Liver (tissue), 9 donors: Measurements from ENCODE around the gene ABCB4. TPM values are rescaled to one million over a fixed set of nuclear protein-coding genes. Genes with fewer than 3 reads are reported as not detected.
A peak's percentile ranks its signal among the peaks of the same experiment; 100 is the strongest.

ENCODE experiments used
- DNase-seq: peaks from one replicate; pipeline ENCODE4 v3.0.0-alpha.2; 2017; ENCODE audit warnings: low spot score
- H3K27ac ChIP-seq, 2 donors: one replicate each; pipeline ENCODE4 v1.7.0; 2013; ENCODE audit warnings: inconsistent platforms in 2 of 2, low read length in 2 of 2, control low read depth in 1 of 2, low read depth in 1 of 2, mild to moderate bottlenecking in 1 of 2
- H3K27me3 ChIP-seq, 4 donors: one replicate each; pipeline versions ENCODE4 v1.6.1 to v1.7.0; 2013; ENCODE audit warnings: low read length in 3 of 4, inconsistent platforms in 1 of 4, mild to moderate bottlenecking in 1 of 4, moderate library complexity in 1 of 4; ENCODE audit not compliant: control insufficient read depth in 4 of 4, insufficient read depth in 4 of 4
- H3K36me3 ChIP-seq, 4 donors: one replicate each; pipeline versions ENCODE4 v1.6.1 to v1.7.0; 2013; ENCODE audit warnings: low read length in 3 of 4, mild to moderate bottlenecking in 3 of 4, low read depth in 1 of 4, moderate library complexity in 1 of 4; ENCODE audit not compliant: control insufficient read depth in 4 of 4, insufficient read depth in 3 of 4
- H3K4me1 ChIP-seq, 4 donors: one replicate each; pipeline versions ENCODE4 v1.6.1 to v1.7.0; 2013; ENCODE audit warnings: low read length in 3 of 4, mild to moderate bottlenecking in 3 of 4, moderate library complexity in 1 of 4; ENCODE audit not compliant: control insufficient read depth in 4 of 4, insufficient read depth in 4 of 4
- H3K4me3 ChIP-seq, 3 donors: one replicate each; pipeline versions ENCODE4 v1.6.1 to v1.7.0; 2013; ENCODE audit warnings: low read length in 3 of 3, control low read depth in 1 of 3, low read depth in 1 of 3, mild to moderate bottlenecking in 1 of 3
- H3K9ac ChIP-seq, 2 donors: one replicate each; pipeline ENCODE4 v1.7.0; 2013; ENCODE audit warnings: low read length in 2 of 2, mild to moderate bottlenecking in 2 of 2, moderate library complexity in 2 of 2, control low read depth in 1 of 2, low read depth in 1 of 2
- H3K9me3 ChIP-seq, 4 donors: one replicate each; pipeline versions ENCODE4 v1.6.1 to v1.7.0; 2013; ENCODE audit warnings: low read length in 3 of 4; ENCODE audit not compliant: control insufficient read depth in 4 of 4
- ATF3 ChIP-seq: IDR thresholded peaks from 2 replicates; pipeline ENCODE4 v1.6.1; 2016; ENCODE audit warnings: antibody characterized with exemption
- CTCF ChIP-seq: fragments of 150-350 bp; IDR thresholded peaks from 2 replicates; pipeline ENCODE4 v1.5.1; 2017; ENCODE audit warnings: improper control_type of control experiment, low read depth, low read length; ENCODE audit not compliant: missing input control
- FOXA1 ChIP-seq: IDR thresholded peaks from 2 replicates; pipeline ENCODE4 v1.6.1; 2016; ENCODE audit warnings: antibody characterized with exemption
- FOXA2 ChIP-seq: IDR thresholded peaks from 2 replicates; pipeline ENCODE4 v1.6.1; 2016; ENCODE audit warnings: antibody characterized with exemption
- GABPA ChIP-seq, 2 donors: IDR thresholded peaks in 1 of 2; conservative IDR thresholded peaks in 1 of 2; 2 replicates each; pipeline ENCODE4 v1.6.1; 2016; ENCODE audit warnings: antibody characterized with exemption in 2 of 2, mild to moderate bottlenecking in 1 of 2, moderate library complexity in 1 of 2
- HNF4A ChIP-seq, 2 donors: conservative IDR thresholded peaks; 2 replicates each; pipeline ENCODE4 v1.6.1; 2016; ENCODE audit warnings: antibody characterized with exemption in 2 of 2, mild to moderate bottlenecking in 2 of 2
- HNF4G ChIP-seq: IDR thresholded peaks from 2 replicates; pipeline ENCODE4 v1.6.1; 2016; ENCODE audit warnings: antibody characterized with exemption
- JUND ChIP-seq, 2 donors: IDR thresholded peaks; 2 replicates each; pipeline ENCODE4 v1.6.1; 2016; ENCODE audit warnings: antibody characterized with exemption in 2 of 2
- MAX ChIP-seq: IDR thresholded peaks from 2 replicates; pipeline ENCODE4 v1.6.1; 2016; ENCODE audit warnings: antibody characterized with exemption
- NR2F2 ChIP-seq: IDR thresholded peaks from 2 replicates; pipeline ENCODE4 v1.6.1; 2016; ENCODE audit warnings: antibody characterized with exemption
- RAD21 ChIP-seq, 2 donors: IDR thresholded peaks; 2 replicates each; pipeline ENCODE4 v1.6.1; 2016; ENCODE audit warnings: antibody characterized with exemption in 2 of 2, mild to moderate bottlenecking in 2 of 2
- REST ChIP-seq: IDR thresholded peaks from 2 replicates; pipeline ENCODE4 v1.6.1; 2016; ENCODE audit warnings: antibody characterized with exemption, mild to moderate bottlenecking
- RXRA ChIP-seq, 2 donors: IDR thresholded peaks; 2 replicates each; pipeline ENCODE4 v1.6.1; 2017 to 2018; ENCODE audit warnings: antibody characterized with exemption in 2 of 2, mild to moderate bottlenecking in 1 of 2
- TAF1 ChIP-seq: conservative IDR thresholded peaks from 2 replicates; pipeline ENCODE4 v1.6.1; 2016; ENCODE audit warnings: antibody characterized with exemption, mild to moderate bottlenecking
- YY1 ChIP-seq: IDR thresholded peaks from 2 replicates; pipeline ENCODE4 v1.6.1; 2016; ENCODE audit warnings: antibody characterized with exemption, mild to moderate bottlenecking
- ZBTB33 ChIP-seq: IDR thresholded peaks from 2 replicates; pipeline ENCODE4 v1.6.1; 2016; ENCODE audit warnings: antibody characterized with exemption
- WGBS: extraction: QIAGEN DNeasy Blood & Tissue Kit; methylation state at CpG from one replicate; pipeline ENCODE4 v1.1.7; 2013; 5-methylcytosine and 5-hydroxymethylcytosine counted together
- polyA plus RNA-seq, 2 donors: library from polyadenylated mRNA; stranded (reverse) in 1 of 2; unstranded in 1 of 2; fragments of 200-250 nt in 1 of 2; fragments of >200 nt in 1 of 2; fragmentation: Nextera tagmentation in 1 of 2; extraction: Ambion mirVana in 1 of 2; gene quantifications; one replicate each; pipeline versions ENCODE4 v1.2.1 to v1.2.3, GENCODE V29; 2013 to 2015
- total RNA-seq, 2 donors: library from RNA; depleted of rRNA; stranded (reverse); fragments of >200 nt; gene quantifications; one replicate each; pipeline ENCODE4 v1.2.3, GENCODE V29; 2014
- donor health status: healthy.
- donor health status: healthy.
- donor health status: healthy.
- donor health status: healthy.
- donor health status: healthy.

ABCB4 gene
- total and polyA plus RNA-seq, 4 donors: 6.7 to 409 (median 77.6) TPM

- peaks cover 6 to 20% (median 7%) of the 10 kb centered on the region in 4 donors for H3K4me1 ChIP-seq
- H3K27me3 ChIP-seq: no peaks in the 10 kb centered on the region
- TF ChIP-seq RAD21 (IDR thresholded peaks at IDR 0.05) (peak in 1 of 2 donors; percentile 6), YY1 (no peak)
- peaks cover 4 to 39% (median 24%) of the 10 kb centered on the region in 4 donors for H3K36me3 ChIP-seq
- no peak overlapping the region for H3K4me3 ChIP-seq
- H3K9ac ChIP-seq: no peak overlapping the region
- no peak overlapping the region for H3K27ac ChIP-seq
- no peaks in the 10 kb centered on the region for H3K9me3 ChIP-seq
- 81% methylated on average over 4 of the region's 4 CpGs for WGBS
- no peak for DNase-seq
Measured at GRCh38 chr7:87452279-87452678, 23.2 kb downstream of the ABCB4 start.

GRCh38 chr7:87451187-87451586 lies 24.3 kb downstream of the ABCB4 start:
- WGBS: 86% methylated on average over 4 of the region's 4 CpGs
- H3K36me3 ChIP-seq: peaks cover 4 to 41% (median 29%) of the 10 kb centered on the region in 4 donors
- no peak overlapping the region for H3K4me3 ChIP-seq
- no peak for TF ChIP-seq FOXA1
- TF ChIP-seq JUND (IDR thresholded peaks at IDR 0.05): peak in 1 of 2 donors; percentile 36
- no peak for TF ChIP-seq RAD21 (IDR thresholded peaks at IDR 0.05)
- TF ChIP-seq HNF4A (conservative IDR thresholded peaks at IDR 0.05): peak; percentile 9 to 33
- no peaks in the 10 kb centered on the region for H3K27me3 ChIP-seq
- H3K9ac ChIP-seq: no peak overlapping the region
- DNase-seq: no peak
- H3K4me1 ChIP-seq: peaks cover 4 to 16% (median 7%) of the 10 kb centered on the region in 4 donors
- no peaks in the 10 kb centered on the region for H3K9me3 ChIP-seq
- peak overlapping the region; percentile 5 to 7 for H3K27ac ChIP-seq

GRCh38 chr7:87450706-87451105 lies 24.8 kb downstream of the ABCB4 start:
- TF ChIP-seq RXRA (IDR thresholded peaks at IDR 0.05) (peak in 1 of 2 donors; percentile 27), YY1 (peak; percentile 14), NR2F2 (no peak)

GRCh38 chr7:87448388-87448787 lies 27.1 kb downstream of the ABCB4 start:
- Histone ChIP-seq H3K4me3 (no peak overlapping the region), H3K27me3 (no peaks in the 10 kb centered on the region), H3K4me1 (peaks cover 4 to 16% (median 7%) of the 10 kb centered on the region in 4 donors), H3K9me3 (no peaks in the 10 kb centered on the region), H3K36me3 (peaks cover 4 to 53% (median 35%) of the 10 kb centered on the region in 4 donors), H3K27ac (no peak overlapping the region), H3K9ac (no peak overlapping the region)
- 84% methylated on average over 7 of the region's 7 CpGs for WGBS
- DNase-seq: no peak
- no peak for TF ChIP-seq FOXA2
- TF ChIP-seq TAF1: no peak
- no peak for TF ChIP-seq REST
- no peak for TF ChIP-seq HNF4G
- TF ChIP-seq GABPA (IDR thresholded peaks at IDR 0.05 in 1 of 2, conservative IDR thresholded peaks at IDR 0.05 in 1 of 2): no peak
- no peak for TF ChIP-seq NR2F2
- TF ChIP-seq MAX: no peak
- no peak for TF ChIP-seq CTCF
- no peak for TF ChIP-seq JUND (IDR thresholded peaks at IDR 0.05)
- no peak for TF ChIP-seq FOXA1
- no peak for TF ChIP-seq ATF3
- TF ChIP-seq YY1: no peak
- TF ChIP-seq HNF4A (conservative IDR thresholded peaks at IDR 0.05): no peak
- no peak for TF ChIP-seq ZBTB33
- TF ChIP-seq RXRA (IDR thresholded peaks at IDR 0.05): no peak

More at GRCh38 chr7:87450706-87451105, 24.8 kb downstream of the ABCB4 start:
- Histone ChIP-seq H3K4me1 (peaks cover 4 to 16% (median 7%) of the 10 kb centered on the region in 4 donors), H3K4me3 (no peak overlapping the region), H3K36me3 (peaks cover 4 to 45% (median 32%) of the 10 kb centered on the region in 4 donors), H3K9me3 (no peaks in the 10 kb centered on the region), H3K9ac (no peak overlapping the region), H3K27ac (peak overlapping the region in 1 of 2 donors; percentile 5), H3K27me3 (no peaks in the 10 kb centered on the region)
- 27% methylated on average over 1 of the region's 1 CpG for WGBS
- no peak for DNase-seq
